Esophagus muscularis mucosa (tissue), 4 donors: ENCODE measurements around the gene KRTAP29-1.

Experiments used
- CTCF ChIP-seq, 3 experiments: fragments of 200-600 bp in 2 of 3; fragments of 450-650 bp in 1 of 3; sonication (generic) in 2 of 3; IDR thresholded peaks; one replicate each; pipeline ENCODE4 v1.5.1; 2017 to 2019; ENCODE audit warnings: antibody characterized with exemption in 3 of 3, mild to moderate bottlenecking in 2 of 3, moderate library complexity in 1 of 3
- EP300 ChIP-seq: sonication (generic); formaldehyde crosslinking; IDR thresholded peaks from one replicate; pipeline ENCODE4 v1.6.1; 2017; ENCODE audit warnings: antibody characterized with exemption
- POLR2A ChIP-seq: fragments of 450-650 bp; IDR thresholded peaks from one replicate; pipeline ENCODE4 v1.6.1; 2017; ENCODE audit warnings: antibody characterized with exemption, moderate library complexity, mild to moderate bottlenecking, low read depth

- TF ChIP-seq POLR2A (no peak), CTCF (IDR thresholded peaks at IDR 0.05) (no peak), EP300 (no peak)
Measured at GRCh38 chr17:41304091-41304490, 1.4 kb upstream of the KRTAP29-1 start.
